Anterior cingulate cortex (tissue), 58 donors: ENCODE measurements around the gene PSMB8.
"Not testable (repeated sequence)": the region's sequence is repeated elsewhere in the genome, so short reads cannot be mapped to it uniquely, and the experiment has no call there.

ENCODE experiments used
- DNase-seq, 58 donors: peaks; one replicate each; lab custom pipeline; 2025; lab: John Stamatoyannopoulos, UW

The PSMB8 gene

GRCh38 chr6:32843979-32844838 is at the start of gene PSMB8:
TSS of gene PSMB8 (minus strand) at chr6:32844047. CDS start at chr6:32843996, 51 bp downstream.
- DNase-seq = peak; percentile 14 to 96 (median 85)

GRCh38 chr6:32890831-32891230 is 47.0 kb upstream of the PSMB8 start:
- DNase-seq = no peak

- no peak for DNase-seq
These were observed 45.7 kb upstream of the PSMB8 start for GRCh38 chr6:32889533-32889932.

- DNase-seq = no peak
These were observed 44.7 kb upstream of the PSMB8 start for GRCh38 chr6:32888576-32888975.

GRCh38 chr6:32887616-32888015 is 43.8 kb upstream of the PSMB8 start:
- DNase-seq = peak in 10 of 58 donors; percentile 5 to 28 (median 12)

GRCh38 chr6:32886681-32887383 is 43.0 kb upstream of the PSMB8 start:
- peak in 4 of 58 donors; percentile 11 to 48 (median 20) for DNase-seq

GRCh38 chr6:32885698-32886286 is 41.9 kb upstream of the PSMB8 start:
- peak in 2 of 58 donors; percentile 1 to 30 for DNase-seq

GRCh38 chr6:32883789-32884188 is 39.9 kb upstream of the PSMB8 start:
- DNase-seq = peak in 8 of 58 donors; percentile 7 to 62 (median 16)

- DNase-seq = no peak
These were observed 39.0 kb upstream of the PSMB8 start for GRCh38 chr6:32882879-32883250.

GRCh38 chr6:32880962-32881361 is 37.1 kb upstream of the PSMB8 start:
- not testable (repeated sequence) for DNase-seq

GRCh38 chr6:32879691-32880090 is 35.8 kb upstream of the PSMB8 start:
- DNase-seq = no peak

- no peak for DNase-seq
These were observed 32.8 kb upstream of the PSMB8 start for GRCh38 chr6:32876603-32877002.

GRCh38 chr6:32873947-32874346 is 30.1 kb upstream of the PSMB8 start:
- DNase-seq = not testable (repeated sequence)

GRCh38 chr6:32868257-32868788 is 24.5 kb upstream of the PSMB8 start:
- DNase-seq = peak in 49 of 58 donors; percentile 1 to 86 (median 46)

GRCh38 chr6:32867554-32868256 is 23.9 kb upstream of the PSMB8 start:
- DNase-seq = no peak

GRCh38 chr6:32867022-32867477 is 23.2 kb upstream of the PSMB8 start:
- no peak for DNase-seq

GRCh38 chr6:32865724-32866443 is 22.0 kb upstream of the PSMB8 start:
- no peak for DNase-seq

GRCh38 chr6:32862725-32863124 is 18.9 kb upstream of the PSMB8 start:
- no peak for DNase-seq

- no peak for DNase-seq
These were observed 16.8 kb upstream of the PSMB8 start for GRCh38 chr6:32860674-32861073.

GRCh38 chr6:32858194-32858593 is 14.3 kb upstream of the PSMB8 start:
- no peak for DNase-seq
